Progenitor cell of endocrine pancreas (in vitro differentiated cells): ENCODE data around the gene YOD1. TPM values are rescaled to one million over a fixed set of nuclear protein-coding genes. Genes with fewer than 3 reads are reported as not detected.

Experiments
- DNase-seq: peaks from one replicate; pipeline ENCODE4 v3.0.0; 2021; ENCODE audit warnings: low spot score; ENCODE audit not compliant: unreplicated experiment
- H3K27ac Mint-ChIP-seq: 2 replicates; pipeline ENCODE4 v1.8.0; 2021; ENCODE audit warnings: mild to moderate bottlenecking, moderate library complexity, mixed read lengths
- H3K27me3 Mint-ChIP-seq: 2 replicates; pipeline ENCODE4 v1.8.0; 2021; ENCODE audit warnings: mixed read lengths
- H3K36me3 Mint-ChIP-seq: 2 replicates; pipeline ENCODE4 v1.8.0; 2022; ENCODE audit warnings: mixed read lengths; ENCODE audit not compliant: insufficient read depth
- H3K4me1 Mint-ChIP-seq: 2 replicates; pipeline ENCODE4 v1.8.0; 2021; ENCODE audit warnings: low read depth, mixed read lengths
- H3K4me3 Mint-ChIP-seq: 2 replicates; pipeline ENCODE4 v1.8.0; 2021; ENCODE audit warnings: low read depth, mild to moderate bottlenecking, moderate library complexity, mixed read lengths
- H3K9me3 Mint-ChIP-seq: 2 replicates; pipeline ENCODE4 v1.8.0; 2021; ENCODE audit warnings: low read depth, mixed read lengths
- CTCF ChIP-seq: fragments of 200-600 bp; sonication (generic); IDR thresholded peaks from one replicate; pipeline ENCODE4 v1.5.0; 2021; ENCODE audit warnings: antibody characterized with exemption, mild to moderate bottlenecking; ENCODE audit not compliant: unreplicated experiment
- total RNA-seq: library from RNA; stranded (reverse); gene quantifications from 2 replicates; pipeline ENCODE4 v1.2.1, GENCODE V29; 2021

YOD1 gene
- total RNA-seq, 1 donor from 2014 or later = 8.7 TPM

- Mint-ChIP-seq H3K27ac (peak overlapping the region; percentile 45), H3K27me3 (no peaks in the 10 kb centered on the region), H3K4me3 (peak overlapping the region; percentile 24), H3K36me3 (peaks cover 31% of the 10 kb centered on the region), H3K4me1 (peaks cover 54% of the 10 kb centered on the region), H3K9me3 (no peaks in the 10 kb centered on the region)
- no peak for DNase-seq
- TF ChIP-seq CTCF = no peak
Observed at GRCh38 chr1:207024202-207025145, 26.5 kb downstream of the YOD1 start.

- Mint-ChIP-seq H3K4me1 (peaks cover 44% of the 10 kb centered on the region), H3K4me3 (no peak overlapping the region), H3K36me3 (peaks cover 31% of the 10 kb centered on the region), H3K9me3 (no peaks in the 10 kb centered on the region), H3K27me3 (peaks cover 2% of the 10 kb centered on the region), H3K27ac (no peak overlapping the region)
- no peak for TF ChIP-seq CTCF
- DNase-seq = no peak
Observed at GRCh38 chr1:207022996-207023679, 27.9 kb downstream of the YOD1 start.

DNA sequence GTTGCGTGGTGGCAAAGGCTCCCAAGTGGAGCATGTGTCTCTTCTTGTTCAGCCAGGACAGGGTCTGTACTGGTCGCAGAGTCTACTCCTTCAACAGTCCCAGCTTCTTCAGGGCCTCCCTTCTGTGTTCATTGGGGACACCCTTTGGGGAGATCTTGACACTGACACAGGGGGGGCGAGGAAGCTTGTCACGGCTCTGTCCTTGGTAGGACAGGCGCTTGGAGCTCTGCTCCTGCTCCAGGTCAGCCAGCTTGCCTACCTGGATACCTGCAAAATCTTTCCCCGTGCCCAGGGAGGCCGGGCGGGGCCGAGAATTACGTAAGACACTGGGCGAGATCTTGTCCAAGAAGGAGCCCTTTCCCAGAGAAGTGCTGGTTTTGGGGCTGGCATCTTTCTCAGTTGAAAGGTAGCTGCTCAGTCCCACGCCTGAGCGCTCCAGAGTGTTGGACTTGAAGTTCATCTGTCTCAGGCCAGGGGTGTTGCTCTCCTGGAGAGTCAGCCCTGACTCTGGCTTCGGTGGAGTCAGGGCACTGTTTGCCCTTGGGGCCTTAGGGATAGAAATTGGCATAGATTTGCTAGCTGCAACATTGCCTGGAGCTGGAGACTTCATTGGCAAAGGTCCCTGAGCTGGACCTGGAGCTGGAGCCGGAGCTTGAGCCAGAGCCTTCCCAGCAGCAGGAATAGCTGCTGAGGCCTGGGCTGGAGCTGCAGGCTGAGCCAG lies 29.0 kb downstream of the YOD1 start:
- peaks cover 37% of the 10 kb centered on the region for H3K4me1 Mint-ChIP-seq
- DNase-seq = no peak
- no peaks in the 10 kb centered on the region for H3K9me3 Mint-ChIP-seq
- no peak for TF ChIP-seq CTCF
- peaks cover 27% of the 10 kb centered on the region for H3K36me3 Mint-ChIP-seq
- H3K27ac Mint-ChIP-seq = peak overlapping the region; percentile 30
- peaks cover 2% of the 10 kb centered on the region for H3K27me3 Mint-ChIP-seq
- H3K4me3 Mint-ChIP-seq = no peak overlapping the region

GRCh38 chr1:207021139-207021861 lies 29.7 kb downstream of the YOD1 start:
- Mint-ChIP-seq H3K27ac (peak overlapping the region; percentile 30), H3K36me3 (peaks cover 23% of the 10 kb centered on the region)

More at GRCh38 chr1:207021139-207021861, 29.7 kb downstream of the YOD1 start:
- Mint-ChIP-seq H3K4me1 (peaks cover 30% of the 10 kb centered on the region), H3K4me3 (no peak overlapping the region), H3K9me3 (no peaks in the 10 kb centered on the region), H3K27me3 (peaks cover 2% of the 10 kb centered on the region)
- TF ChIP-seq CTCF = no peak
- no peak for DNase-seq
